Measurements from ENCODE around the gene PLCH2.

DNA sequence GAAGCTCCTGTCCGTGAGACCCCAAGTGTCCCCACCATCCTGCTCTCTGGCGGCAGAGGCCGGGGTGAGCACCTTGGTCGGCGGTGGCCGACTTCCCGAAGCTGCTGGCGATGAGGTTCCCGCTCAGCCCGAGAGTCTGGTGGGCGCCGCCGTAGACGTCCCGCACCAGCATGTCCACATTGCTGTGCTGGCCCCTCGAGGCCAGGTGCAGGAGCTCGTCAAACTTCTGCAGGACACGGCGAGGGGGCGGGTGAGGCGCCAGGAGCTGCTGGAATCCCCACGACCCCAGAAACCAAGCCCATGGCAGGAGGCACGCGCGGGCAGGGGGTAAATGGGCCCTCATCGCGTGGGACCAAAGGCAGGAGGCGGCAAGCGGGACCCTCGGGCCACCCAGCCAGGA lies 43.6 kb downstream of the PLCH2 start:
- no peak for TF ChIP-seq RCOR1 (conservative IDR thresholded peaks at IDR 0.05; ENCODE audit: low read depth, low read length)
- TF ChIP-seq, protein P1, sequence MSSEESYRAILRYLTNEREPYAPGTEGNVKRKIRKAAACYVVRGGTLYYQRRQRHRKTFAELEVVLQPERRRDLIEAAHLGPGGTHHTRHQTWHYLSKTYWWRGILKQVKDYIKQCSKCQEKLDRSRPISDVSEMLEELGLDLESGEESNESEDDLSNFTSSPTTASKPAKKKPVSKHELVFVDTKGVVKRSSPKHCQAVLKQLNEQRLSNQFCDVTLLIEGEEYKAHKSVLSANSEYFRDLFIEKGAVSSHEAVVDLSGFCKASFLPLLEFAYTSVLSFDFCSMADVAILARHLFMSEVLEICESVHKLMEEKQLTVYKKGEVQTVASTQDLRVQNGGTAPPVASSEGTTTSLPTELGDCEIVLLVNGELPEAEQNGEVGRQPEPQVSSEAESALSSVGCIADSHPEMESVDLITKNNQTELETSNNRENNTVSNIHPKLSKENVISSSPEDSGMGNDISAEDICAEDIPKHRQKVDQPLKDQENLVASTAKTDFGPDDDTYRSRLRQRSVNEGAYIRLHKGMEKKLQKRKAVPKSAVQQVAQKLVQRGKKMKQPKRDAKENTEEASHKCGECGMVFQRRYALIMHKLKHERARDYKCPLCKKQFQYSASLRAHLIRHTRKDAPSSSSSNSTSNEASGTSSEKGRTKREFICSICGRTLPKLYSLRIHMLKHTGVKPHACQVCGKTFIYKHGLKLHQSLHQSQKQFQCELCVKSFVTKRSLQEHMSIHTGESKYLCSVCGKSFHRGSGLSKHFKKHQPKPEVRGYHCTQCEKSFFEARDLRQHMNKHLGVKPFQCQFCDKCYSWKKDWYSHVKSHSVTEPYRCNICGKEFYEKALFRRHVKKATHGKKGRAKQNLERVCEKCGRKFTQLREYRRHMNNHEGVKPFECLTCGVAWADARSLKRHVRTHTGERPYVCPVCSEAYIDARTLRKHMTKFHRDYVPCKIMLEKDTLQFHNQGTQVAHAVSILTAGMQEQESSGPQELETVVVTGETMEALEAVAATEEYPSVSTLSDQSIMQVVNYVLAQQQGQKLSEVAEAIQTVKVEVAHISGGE (CRISPR knock-in tag; IDR thresholded peaks at IDR 0.05) = no peak
- TF ChIP-seq, protein P2, sequence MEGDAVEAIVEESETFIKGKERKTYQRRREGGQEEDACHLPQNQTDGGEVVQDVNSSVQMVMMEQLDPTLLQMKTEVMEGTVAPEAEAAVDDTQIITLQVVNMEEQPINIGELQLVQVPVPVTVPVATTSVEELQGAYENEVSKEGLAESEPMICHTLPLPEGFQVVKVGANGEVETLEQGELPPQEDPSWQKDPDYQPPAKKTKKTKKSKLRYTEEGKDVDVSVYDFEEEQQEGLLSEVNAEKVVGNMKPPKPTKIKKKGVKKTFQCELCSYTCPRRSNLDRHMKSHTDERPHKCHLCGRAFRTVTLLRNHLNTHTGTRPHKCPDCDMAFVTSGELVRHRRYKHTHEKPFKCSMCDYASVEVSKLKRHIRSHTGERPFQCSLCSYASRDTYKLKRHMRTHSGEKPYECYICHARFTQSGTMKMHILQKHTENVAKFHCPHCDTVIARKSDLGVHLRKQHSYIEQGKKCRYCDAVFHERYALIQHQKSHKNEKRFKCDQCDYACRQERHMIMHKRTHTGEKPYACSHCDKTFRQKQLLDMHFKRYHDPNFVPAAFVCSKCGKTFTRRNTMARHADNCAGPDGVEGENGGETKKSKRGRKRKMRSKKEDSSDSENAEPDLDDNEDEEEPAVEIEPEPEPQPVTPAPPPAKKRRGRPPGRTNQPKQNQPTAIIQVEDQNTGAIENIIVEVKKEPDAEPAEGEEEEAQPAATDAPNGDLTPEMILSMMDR (IDR thresholded peaks at IDR 0.05 in 2 of 3, conservative IDR thresholded peaks at IDR 0.05 in 1 of 3; ENCODE audit: control insufficient read depth in 2 of 3, extremely low read depth in 1 of 3, insufficient read depth in 1 of 3, low read depth in 3 of 3, low read length in 3 of 3) = no peak
- TF ChIP-seq EP300 (IDR thresholded peaks at IDR 0.05; ENCODE audit: borderline replicate concordance in 1 of 2, control insufficient read depth in 1 of 2, low read depth in 2 of 2, low read length in 2 of 2) = no peak
- no peak for TF ChIP-seq NR2C2 (IDR thresholded peaks at IDR 0.05; ENCODE audit: borderline replicate concordance, control insufficient read depth, insufficient read length, low read depth)
- TF ChIP-seq MXI1 (IDR thresholded peaks at IDR 0.05; ENCODE audit: low read depth, low read length) = no peak
- no peak for TF ChIP-seq TBL1XR1 (IDR thresholded peaks at IDR 0.05; ENCODE audit: low read depth, low read length)
- TF ChIP-seq JUND (IDR thresholded peaks at IDR 0.05; ENCODE audit: low read depth, low read length) = no peak
- TF ChIP-seq, protein P3, sequence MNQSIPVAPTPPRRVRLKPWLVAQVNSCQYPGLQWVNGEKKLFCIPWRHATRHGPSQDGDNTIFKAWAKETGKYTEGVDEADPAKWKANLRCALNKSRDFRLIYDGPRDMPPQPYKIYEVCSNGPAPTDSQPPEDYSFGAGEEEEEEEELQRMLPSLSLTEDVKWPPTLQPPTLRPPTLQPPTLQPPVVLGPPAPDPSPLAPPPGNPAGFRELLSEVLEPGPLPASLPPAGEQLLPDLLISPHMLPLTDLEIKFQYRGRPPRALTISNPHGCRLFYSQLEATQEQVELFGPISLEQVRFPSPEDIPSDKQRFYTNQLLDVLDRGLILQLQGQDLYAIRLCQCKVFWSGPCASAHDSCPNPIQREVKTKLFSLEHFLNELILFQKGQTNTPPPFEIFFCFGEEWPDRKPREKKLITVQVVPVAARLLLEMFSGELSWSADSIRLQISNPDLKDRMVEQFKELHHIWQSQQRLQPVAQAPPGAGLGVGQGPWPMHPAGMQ (IDR thresholded peaks at IDR 0.05; ENCODE audit: borderline replicate concordance) = no peak

Measured in GM12878 (cell line).